ENCODE data around the gene APAF1.

The APAF1 gene

GRCh38 chr12:98763656-98764055 lies 118.6 kb downstream of the APAF1 start:
- H3K27me3 Mint-ChIP-seq: peaks cover 11 to 31% of the 10 kb centered on the region in 2 donors
- no peak for ATAC-seq (replicated peaks)
- H3K4me3 Mint-ChIP-seq: no peak overlapping the region
- H3K4me1 Mint-ChIP-seq (ENCODE audit: low read depth in 2 of 2): no peaks in the 10 kb centered on the region
- H3K27ac Mint-ChIP-seq: no peak overlapping the region
- no peak for DNase-seq
- H3K36me3 Mint-ChIP-seq (ENCODE audit: insufficient read depth): peaks cover 4% of the 10 kb centered on the region
- no peaks in the 10 kb centered on the region for H3K9me3 Mint-ChIP-seq

GRCh38 chr12:98767248-98767647 lies 122.2 kb downstream of the APAF1 start:
- Mint-ChIP-seq H3K4me3 (no peak overlapping the region), H3K27ac (no peak overlapping the region), H3K9me3 (peaks cover 0 to 5% of the 10 kb centered on the region in 2 donors), H3K27me3 (peaks cover 5 to 26% of the 10 kb centered on the region in 2 donors), H3K36me3 (ENCODE audit: insufficient read depth) (peaks cover 4% of the 10 kb centered on the region), H3K4me1 (ENCODE audit: low read depth in 2 of 2) (no peaks in the 10 kb centered on the region)
- DNase-seq (no peak), ATAC-seq (replicated peaks) (no peak)

GRCh38 chr12:98769068-98769467 lies 124.0 kb downstream of the APAF1 start:
- Mint-ChIP-seq H3K36me3 (ENCODE audit: insufficient read depth) (peaks cover 4% of the 10 kb centered on the region), H3K27ac (no peak overlapping the region), H3K9me3 (peaks cover 0 to 8% of the 10 kb centered on the region in 2 donors), H3K4me3 (no peak overlapping the region), H3K4me1 (ENCODE audit: low read depth in 2 of 2) (no peaks in the 10 kb centered on the region), H3K27me3 (peaks cover 0 to 27% of the 10 kb centered on the region in 2 donors)
- ATAC-seq (replicated peaks) (no peak), DNase-seq (no peak)

GRCh38 chr12:98770230-98770629 lies 125.1 kb downstream of the APAF1 start:
- peaks cover 0 to 8% of the 10 kb centered on the region in 2 donors for H3K9me3 Mint-ChIP-seq

GRCh38 chr12:98771811-98772752 lies 127.0 kb downstream of the APAF1 start:
- H3K9me3 Mint-ChIP-seq: peaks cover 0 to 8% of the 10 kb centered on the region in 2 donors
- H3K27me3 Mint-ChIP-seq: peaks cover 0 to 18% of the 10 kb centered on the region in 2 donors
- DNase-seq (no peak), ATAC-seq (replicated peaks) (no peak)
- no peaks in the 10 kb centered on the region for H3K36me3 Mint-ChIP-seq (ENCODE audit: insufficient read depth)
- no peaks in the 10 kb centered on the region for H3K4me1 Mint-ChIP-seq (ENCODE audit: low read depth in 2 of 2)
- H3K27ac Mint-ChIP-seq: no peak overlapping the region
- no peak overlapping the region for H3K4me3 Mint-ChIP-seq

More at GRCh38 chr12:98770230-98770629, 125.1 kb downstream of the APAF1 start:
- H3K27me3 Mint-ChIP-seq: peaks cover 0 to 27% of the 10 kb centered on the region in 2 donors
- ATAC-seq (replicated peaks) (no peak), DNase-seq (no peak)
- no peaks in the 10 kb centered on the region for H3K36me3 Mint-ChIP-seq (ENCODE audit: insufficient read depth)
- H3K27ac Mint-ChIP-seq: no peak overlapping the region
- H3K4me3 Mint-ChIP-seq: no peak overlapping the region
- H3K4me1 Mint-ChIP-seq (ENCODE audit: low read depth in 2 of 2): no peaks in the 10 kb centered on the region

- ATAC-seq (replicated peaks): no peak
- no peak for DNase-seq
- Mint-ChIP-seq H3K27ac (no peak overlapping the region), H3K4me1 (ENCODE audit: low read depth in 2 of 2) (no peaks in the 10 kb centered on the region), H3K9me3 (peaks cover 0 to 8% of the 10 kb centered on the region in 2 donors), H3K36me3 (ENCODE audit: insufficient read depth) (no peaks in the 10 kb centered on the region), H3K4me3 (no peak overlapping the region), H3K27me3 (peaks cover 0 to 12% of the 10 kb centered on the region in 2 donors)
Measured at GRCh38 chr12:98772818-98773217, 127.7 kb downstream of the APAF1 start.

GRCh38 chr12:98780261-98780660 lies 135.2 kb downstream of the APAF1 start:
- Mint-ChIP-seq H3K27me3 (peaks cover 26 to 32% of the 10 kb centered on the region in 2 donors), H3K4me1 (ENCODE audit: low read depth in 2 of 2) (no peaks in the 10 kb centered on the region), H3K4me3 (no peak overlapping the region), H3K36me3 (ENCODE audit: insufficient read depth) (peaks cover 4% of the 10 kb centered on the region), H3K9me3 (no peaks in the 10 kb centered on the region), H3K27ac (no peak overlapping the region)
- ATAC-seq (replicated peaks) (no peak), DNase-seq (no peak)

GRCh38 chr12:98783420-98783819 lies 138.3 kb downstream of the APAF1 start:
- H3K36me3 Mint-ChIP-seq (ENCODE audit: insufficient read depth): peaks cover 4% of the 10 kb centered on the region
- H3K27me3 Mint-ChIP-seq: peaks cover 32 to 46% of the 10 kb centered on the region in 2 donors
- DNase-seq (no peak), ATAC-seq (replicated peaks) (no peak)
- no peaks in the 10 kb centered on the region for H3K4me1 Mint-ChIP-seq (ENCODE audit: low read depth in 2 of 2)
- H3K9me3 Mint-ChIP-seq: no peaks in the 10 kb centered on the region
- H3K4me3 Mint-ChIP-seq: no peak overlapping the region
- no peak overlapping the region for H3K27ac Mint-ChIP-seq
